Adrenal gland (tissue), 12 donors: Measurements from ENCODE around the gene RPS6KA2. TPM values are rescaled to one million over a fixed set of nuclear protein-coding genes. Genes with fewer than 3 reads are reported as not detected.
A peak's percentile ranks its signal among the peaks of the same experiment; 100 is the strongest.

Experiments used
- DNase-seq, 7 donors: peaks; one replicate each; pipeline ENCODE4 v3.0.0-alpha.2; 2019 to 2020
- H3K27ac ChIP-seq, 5 donors: fragments of 200-600 bp; sonication (generic) in 4 of 5; 1 replicate in 3 of 5; 2 replicates in 2 of 5; pipeline versions ENCODE4 v1.5.1 to v1.8.0; 2016 to 2020; ENCODE audit warnings: mild to moderate bottlenecking in 1 of 5
- H3K27me3 ChIP-seq: fragments of 200-600 bp; 2 replicates; pipeline ENCODE4 v1.8.0; 2021
- H3K36me3 ChIP-seq, 2 donors: fragments of 200-600 bp; replicated peaks in 1 of 2; 1 replicate in 1 of 2; 2 replicates in 1 of 2; pipeline versions ENCODE4 v1.5.1 to v1.8.0; 2018 to 2022
- H3K4me1 ChIP-seq, 2 donors: fragments of 200-600 bp; replicated peaks in 1 of 2; 1 replicate in 1 of 2; 2 replicates in 1 of 2; pipeline versions ENCODE4 v1.5.1 to v1.8.0; 2018 to 2021
- H3K4me3 ChIP-seq, 4 donors: fragments of 200-600 bp; sonication (generic) in 3 of 4; one replicate each; pipeline ENCODE4 v1.5.1; 2016 to 2018
- H3K9me3 ChIP-seq, 3 donors: fragments of 200-600 bp; sonication (generic) in 1 of 3; replicated peaks in 1 of 3; 1 replicate in 2 of 3; 2 replicates in 1 of 3; pipeline versions ENCODE4 v1.5.1 to v1.8.0; 2016 to 2021
- CTCF ChIP-seq, 6 experiments: fragments of 450-650 bp in 4 of 6; fragments of 200-600 bp in 2 of 6; sonication (generic) in 1 of 6; IDR thresholded peaks; 1 replicate in 5 of 6; 2 replicates in 1 of 6; pipeline versions ENCODE4 v1.5.1 to v1.8.0; 2016 to 2021; ENCODE audit warnings: antibody characterized with exemption in 6 of 6, mild to moderate bottlenecking in 2 of 6, moderate library complexity in 1 of 6
- POLR2A ChIP-seq, 2 donors: fragments of 450-650 bp; IDR thresholded peaks; one replicate each; pipeline ENCODE4 v1.6.1; 2017; ENCODE audit warnings: antibody characterized with exemption in 2 of 2, mild to moderate bottlenecking in 2 of 2, moderate library complexity in 1 of 2
- WGBS, 4 donors: extraction: QIAGEN DNeasy Blood & Tissue Kit in 2 of 4; methylation state at CpG; one replicate each; pipeline versions ENCODE4 v1.1.5 to v1.1.7; 2013 to 2017; 5-methylcytosine and 5-hydroxymethylcytosine counted together
- intact Hi-C, 2 donors: fragments of 100-400 bp; cut with DNase I; formaldehyde crosslinking; loops; one replicate each; pipeline versions ENCODE4 v1.14.1 to v1.15.0; 2022 to 2023
- polyA plus RNA-seq, 3 donors: library from polyadenylated mRNA; stranded (reverse); fragments of 200-250 nt in 2 of 3; fragments of 350-450 nt in 1 of 3; fragmentation: Illumina TruSeq in 1 of 3; extraction: RNeasy Lipid Tissue Mini Kit (QIAGEN cat#74804) in 1 of 3; gene quantifications; one replicate each; pipeline ENCODE4 v1.2.3, GENCODE V29; 2013 to 2014
- total RNA-seq, 9 donors: library from RNA; depleted of rRNA in 4 of 9; stranded (reverse); fragments of >200 nt in 4 of 9; fragments of 120-200 nt in 1 of 9; fragmentation: NEBNext Ultra II Directional in 1 of 9; extraction: Animal tissue kit (Norgen Biotek cat#: 25700) in 1 of 9; gene quantifications; one replicate each; pipeline versions ENCODE4 v1.1.0 to v1.2.4, GENCODE V29; 2013 to 2023
- donor health status: healthy with polysubstance abuse.
- donor health status: Bipolar disorder and iron deficiency.
- donor health status: DM: yes; HTN: yes; CAD: no.
- donor health status: DM: no; HTN: no; CAD: no.
- donor health status: DM: no; HTN: no; CAD: no.
- donor health status: DM: yes; HTN: yes; CAD: no.

Gene RPS6KA2
- total and polyA plus RNA-seq, 12 donors: 7.0 to 40.4 (median 26.2) TPM

GRCh38 chr6:166489301-166490155 lies 137.5 kb downstream of the RPS6KA2 start:
- H3K27me3 ChIP-seq: no peaks in the 10 kb centered on the region
- TF ChIP-seq POLR2A (IDR thresholded peaks at IDR 0.05): no peak
- TF ChIP-seq CTCF (IDR thresholded peaks at IDR 0.05): no peak
- 89 to 94% (median 91%) methylated on average over 11 of the region's 11 CpGs for WGBS, 4 donors
- intact Hi-C loops: no loop called here
- H3K9me3 ChIP-seq: no peaks in the 10 kb centered on the region
- no peak overlapping the region for H3K4me3 ChIP-seq
- DNase-seq: no peak
- H3K4me1 ChIP-seq: no peaks in the 10 kb centered on the region
- no peaks in the 10 kb centered on the region for H3K36me3 ChIP-seq
- no peak overlapping the region for H3K27ac ChIP-seq

- Histone ChIP-seq H3K27ac (peak overlapping the region in 1 of 5 donors; percentile 45), H3K4me1 (no peaks in the 10 kb centered on the region), H3K36me3 (no peaks in the 10 kb centered on the region), H3K4me3 (no peak overlapping the region), H3K9me3 (no peaks in the 10 kb centered on the region), H3K27me3 (no peaks in the 10 kb centered on the region)
- intact Hi-C loops: no loop called here
- DNase-seq: no peak
- 81 to 95% (median 90%) methylated on average over 9 to 13 of the region's 13 CpGs for WGBS, 4 donors
- TF ChIP-seq POLR2A (IDR thresholded peaks at IDR 0.05) (no peak), CTCF (IDR thresholded peaks at IDR 0.05) (no peak)
Measured at GRCh38 chr6:166488701-166489100, 138.3 kb downstream of the RPS6KA2 start.

- no peaks in the 10 kb centered on the region for H3K36me3 ChIP-seq
- no peak for TF ChIP-seq CTCF (IDR thresholded peaks at IDR 0.05)
- TF ChIP-seq POLR2A (IDR thresholded peaks at IDR 0.05): no peak
- DNase-seq: peak in 6 of 7 donors; percentile 46 to 83 (median 54)
- no peaks in the 10 kb centered on the region for H3K4me1 ChIP-seq
- no peak overlapping the region for H3K4me3 ChIP-seq
- H3K27me3 ChIP-seq: no peaks in the 10 kb centered on the region
- H3K9me3 ChIP-seq: no peaks in the 10 kb centered on the region
- intact Hi-C loops: no loop called here
- H3K27ac ChIP-seq: peak overlapping the region in 1 of 5 donors; percentile 45
- WGBS, 4 donors: 58 to 63% (median 60%) methylated on average over 15 of the region's 15 CpGs
Measured at GRCh38 chr6:166488076-166488685, 138.9 kb downstream of the RPS6KA2 start.

- no peak overlapping the region for H3K27ac ChIP-seq
- intact Hi-C loops: no loop called here
- 94 to 98% (median 95%) methylated on average over 7 to 11 of the region's 11 CpGs for WGBS, 4 donors
- TF ChIP-seq CTCF (IDR thresholded peaks at IDR 0.05) (no peak), POLR2A (IDR thresholded peaks at IDR 0.05) (no peak)
- no peak overlapping the region for H3K4me3 ChIP-seq
- H3K36me3 ChIP-seq: no peaks in the 10 kb centered on the region
- no peaks in the 10 kb centered on the region for H3K9me3 ChIP-seq
- no peak for DNase-seq
- no peaks in the 10 kb centered on the region for H3K4me1 ChIP-seq
- no peaks in the 10 kb centered on the region for H3K27me3 ChIP-seq
Measured at GRCh38 chr6:166487148-166487547, 139.9 kb downstream of the RPS6KA2 start.
